Mesendoderm (in vitro differentiated cells): ENCODE data around the gene MKRN1.

Source experiments
- DNase-seq: peaks from one replicate; pipeline ENCODE4 v3.0.0; 2013
- H2AK5ac ChIP-seq: 2 replicates; pipeline ENCODE4 v1.6.1; 2013; ENCODE audit warnings: low read length, inconsistent platforms
- H2BK120ac ChIP-seq: 2 replicates; pipeline ENCODE4 v1.6.1; 2013; ENCODE audit warnings: low read depth, mild to moderate bottlenecking, low read length, moderate library complexity, mixed read lengths
- H2BK15ac ChIP-seq: replicated peaks from 2 replicates; pipeline ENCODE4 v1.6.1; 2013; ENCODE audit warnings: low read depth, mild to moderate bottlenecking, moderate library complexity
- H2BK5ac ChIP-seq: 2 replicates; pipeline ENCODE4 v1.6.1; 2013; ENCODE audit warnings: low read length, inconsistent platforms
- H3K18ac ChIP-seq: 2 replicates; pipeline ENCODE4 v1.6.1; 2013; ENCODE audit warnings: mild to moderate bottlenecking, low read length, mixed read lengths
- H3K23ac ChIP-seq: one replicate; pipeline ENCODE4 v1.6.1; 2013; ENCODE audit warnings: low read length
- H3K27ac ChIP-seq: 2 replicates; pipeline ENCODE4 v1.5.1; 2013; ENCODE audit warnings: low read depth, mild to moderate bottlenecking, inconsistent platforms, low read length, moderate library complexity
- H3K27me3 ChIP-seq: 2 replicates; pipeline ENCODE4 v1.6.1; 2013; ENCODE audit warnings: low read length, control low read depth, mild to moderate bottlenecking, inconsistent platforms; ENCODE audit not compliant: insufficient read depth, poor library complexity
- H3K36me3 ChIP-seq: 2 replicates; pipeline ENCODE4 v1.6.1; 2013; ENCODE audit warnings: low read length, inconsistent platforms; ENCODE audit not compliant: control insufficient read depth, insufficient read depth
- H3K4ac ChIP-seq: one replicate; pipeline ENCODE4 v1.6.1; 2013; ENCODE audit warnings: low read depth, mild to moderate bottlenecking, low read length, moderate library complexity
- H3K4me1 ChIP-seq: 2 replicates; pipeline ENCODE4 v1.6.1; 2013; ENCODE audit warnings: low read depth, low read length, inconsistent platforms; ENCODE audit not compliant: control insufficient read depth
- H3K4me2 ChIP-seq: 2 replicates; pipeline ENCODE4 v1.6.1; 2013; ENCODE audit warnings: low read length
- H3K4me3 ChIP-seq: 2 replicates; pipeline ENCODE4 v1.5.1; 2013; ENCODE audit warnings: mild to moderate bottlenecking, low read length
- H3K56ac ChIP-seq: one replicate; pipeline ENCODE4 v1.6.1; 2013; ENCODE audit warnings: low read length
- H3K79me1 ChIP-seq: 2 replicates; pipeline ENCODE4 v1.6.1; 2013; ENCODE audit warnings: low read length, inconsistent platforms
- H3K79me2 ChIP-seq: 2 replicates; pipeline ENCODE4 v1.6.1; 2013; ENCODE audit warnings: mild to moderate bottlenecking, low read length; ENCODE audit not compliant: control insufficient read depth, insufficient read depth
- H3K9ac ChIP-seq: 2 replicates; pipeline ENCODE4 v1.6.1; 2013; ENCODE audit warnings: low read length, inconsistent platforms
- H4K5ac ChIP-seq: one replicate; pipeline ENCODE4 v1.6.1; 2013; ENCODE audit warnings: low read length
- H4K8ac ChIP-seq: one replicate; pipeline ENCODE4 v1.6.1; 2013; ENCODE audit warnings: low read depth, mild to moderate bottlenecking, control low read depth, low read length, moderate library complexity
- WGBS: extraction: QIAGEN DNeasy Blood & Tissue Kit; methylation state at CpG from one replicate; pipeline ENCODE4 v1.1.7; 2013; ENCODE audit warnings: low lambda C conversion rate, missing lambda C conversion rate; ENCODE audit not compliant: insufficient coverage; ENCODE audit errors: extremely low coverage; 5-methylcytosine and 5-hydroxymethylcytosine counted together

MKRN1 gene

GRCh38 chr7:140519007-140519399, 39.7 kb upstream of the MKRN1 start:
- Histone ChIP-seq H3K36me3 (no peaks in the 10 kb centered on the region), H3K4me1 (peaks cover 8% of the 10 kb centered on the region), H3K4me3 (no peak overlapping the region), H4K5ac (peak overlapping the region; percentile 37), H3K79me1 (no peaks in the 10 kb centered on the region), H3K27ac (no peak overlapping the region), H3K4ac (peak overlapping the region; percentile 59), H4K8ac (no peak overlapping the region), H3K4me2 (no peak overlapping the region), H2AK5ac (no peak overlapping the region), H3K18ac (peak overlapping the region; percentile 71), H3K56ac (peak overlapping the region; percentile 65), H3K23ac (no peak overlapping the region), H2BK15ac (no peak overlapping the region), H3K79me2 (no peaks in the 10 kb centered on the region), H2BK5ac (no peak overlapping the region), H2BK120ac (no peak overlapping the region), H3K9ac (peak overlapping the region; percentile 13), H3K27me3 (no peaks in the 10 kb centered on the region)
- peak; percentile 49 for DNase-seq
- no CpG with 5 or more reads among the region's 7 CpGs for whole genome bisulfite sequencing

- Histone ChIP-seq H3K4me3 (no peak overlapping the region), H2BK5ac (no peak overlapping the region), H4K5ac (peak overlapping the region; percentile 37), H3K27me3 (no peaks in the 10 kb centered on the region), H3K4me2 (no peak overlapping the region), H3K4me1 (peaks cover 8% of the 10 kb centered on the region), H3K18ac (peak overlapping the region; percentile 43), H3K23ac (no peak overlapping the region), H3K4ac (no peak overlapping the region), H3K27ac (peak overlapping the region; percentile 6), H3K79me1 (no peaks in the 10 kb centered on the region), H2AK5ac (no peak overlapping the region), H3K9ac (peak overlapping the region; percentile 13), H3K79me2 (no peaks in the 10 kb centered on the region), H2BK120ac (no peak overlapping the region), H2BK15ac (no peak overlapping the region), H3K56ac (peak overlapping the region; percentile 65), H4K8ac (no peak overlapping the region), H3K36me3 (no peaks in the 10 kb centered on the region)
- DNase-seq: no peak
- WGBS: no CpG with 5 or more reads among the region's 15 CpGs
These were observed 39.2 kb upstream of the MKRN1 start for GRCh38 chr7:140518370-140519006.

GRCh38 chr7:140517546-140518369, 38.5 kb upstream of the MKRN1 start:
- H3K79me2 ChIP-seq: no peaks in the 10 kb centered on the region
- no CpG with 5 or more reads among the region's 31 CpGs for WGBS
- no peak overlapping the region for H3K9ac ChIP-seq
- H3K18ac ChIP-seq: no peak overlapping the region
- H2BK15ac ChIP-seq: no peak overlapping the region
- no peak overlapping the region for H4K8ac ChIP-seq
- peaks cover 8% of the 10 kb centered on the region for H3K4me1 ChIP-seq
- DNase-seq: peak; percentile 98
- no peaks in the 10 kb centered on the region for H3K27me3 ChIP-seq
- no peak overlapping the region for H3K23ac ChIP-seq
- H2BK5ac ChIP-seq: no peak overlapping the region
- no peak overlapping the region for H3K4me3 ChIP-seq
- H3K36me3 ChIP-seq: no peaks in the 10 kb centered on the region
- no peak overlapping the region for H2BK120ac ChIP-seq
- no peak overlapping the region for H3K27ac ChIP-seq
- no peak overlapping the region for H4K5ac ChIP-seq
- no peaks in the 10 kb centered on the region for H3K79me1 ChIP-seq
- H2AK5ac ChIP-seq: no peak overlapping the region
- peak overlapping the region; percentile 17 for H3K56ac ChIP-seq
- no peak overlapping the region for H3K4me2 ChIP-seq
- H3K4ac ChIP-seq: no peak overlapping the region

- H3K4me1 ChIP-seq: no peaks in the 10 kb centered on the region
- no peak overlapping the region for H2BK120ac ChIP-seq
- no peak overlapping the region for H2BK5ac ChIP-seq
- no peak for DNase-seq
- H4K8ac ChIP-seq: no peak overlapping the region
- no peak overlapping the region for H2AK5ac ChIP-seq
- no peaks in the 10 kb centered on the region for H3K36me3 ChIP-seq
- H3K4me3 ChIP-seq: no peak overlapping the region
- no peak overlapping the region for H3K23ac ChIP-seq
- no peak overlapping the region for H3K18ac ChIP-seq
- H3K4ac ChIP-seq: no peak overlapping the region
- no peaks in the 10 kb centered on the region for H3K79me1 ChIP-seq
- no peak overlapping the region for H4K5ac ChIP-seq
- H3K56ac ChIP-seq: peak overlapping the region; percentile 5
- no peak overlapping the region for H3K27ac ChIP-seq
- no peak overlapping the region for H3K9ac ChIP-seq
- no CpG with 5 or more reads among the region's 9 CpGs for WGBS
- H2BK15ac ChIP-seq: no peak overlapping the region
- H3K4me2 ChIP-seq: no peak overlapping the region
- no peaks in the 10 kb centered on the region for H3K27me3 ChIP-seq
- no peaks in the 10 kb centered on the region for H3K79me2 ChIP-seq
These were observed 33.2 kb upstream of the MKRN1 start for GRCh38 chr7:140512317-140513000.

GRCh38 chr7:140509789-140510188, 30.5 kb upstream of the MKRN1 start:
- no peak overlapping the region for H3K4me3 ChIP-seq
- H3K36me3 ChIP-seq: no peaks in the 10 kb centered on the region
- peaks cover 6% of the 10 kb centered on the region for H3K4me1 ChIP-seq
- H3K79me1 ChIP-seq: no peaks in the 10 kb centered on the region
- H3K18ac ChIP-seq: no peak overlapping the region
- H3K9ac ChIP-seq: no peak overlapping the region
- no peak overlapping the region for H2BK120ac ChIP-seq
- H4K8ac ChIP-seq: no peak overlapping the region
- H3K4ac ChIP-seq: no peak overlapping the region
- H3K79me2 ChIP-seq: no peaks in the 10 kb centered on the region
- WGBS: no CpG with 5 or more reads among the region's 5 CpGs
- H3K4me2 ChIP-seq: no peak overlapping the region
- H2BK5ac ChIP-seq: no peak overlapping the region
- H2AK5ac ChIP-seq: no peak overlapping the region
- H2BK15ac ChIP-seq: no peak overlapping the region
- DNase-seq: no peak
- no peaks in the 10 kb centered on the region for H3K27me3 ChIP-seq
- H3K56ac ChIP-seq: no peak overlapping the region
- H3K23ac ChIP-seq: no peak overlapping the region
- no peak overlapping the region for H3K27ac ChIP-seq
- H4K5ac ChIP-seq: no peak overlapping the region
